H9 (cell line): ENCODE results near the gene SELENOV. TPM values are rescaled to one million over a fixed set of nuclear protein-coding genes. Genes with fewer than 3 reads are reported as not detected.

Source experiments
- DNase-seq: peaks from one replicate; pipeline ENCODE4 v3.0.0-alpha.2; 2017
- H2AFZ ChIP-seq: one replicate; pipeline ENCODE4 v1.6.1; 2013; ENCODE audit warnings: mild to moderate bottlenecking, low read length, control low read depth, moderate library complexity
- H2AK5ac ChIP-seq: 2 replicates; pipeline ENCODE4 v1.6.1; 2013; ENCODE audit warnings: low read length, control low read depth, mixed read lengths; ENCODE audit not compliant: insufficient read length
- H2BK120ac ChIP-seq: one replicate; pipeline ENCODE4 v1.6.1; 2013; ENCODE audit warnings: low read depth, mild to moderate bottlenecking, low read length, control low read depth, inconsistent platforms; ENCODE audit not compliant: poor library complexity, severe bottlenecking
- H2BK12ac ChIP-seq: 2 replicates; pipeline ENCODE4 v1.6.1; 2013; ENCODE audit warnings: low read length, control low read depth, mixed read lengths, low read depth; ENCODE audit not compliant: insufficient read length
- H2BK15ac ChIP-seq: 2 replicates; pipeline ENCODE4 v1.6.1; 2013; ENCODE audit warnings: low read depth, low read length, control low read depth
- H2BK20ac ChIP-seq: one replicate; pipeline ENCODE4 v1.6.1; 2013; ENCODE audit warnings: low read depth, mild to moderate bottlenecking, low read length, control low read depth, inconsistent platforms; ENCODE audit not compliant: poor library complexity, severe bottlenecking
- H2BK5ac ChIP-seq: 2 replicates; pipeline ENCODE4 v1.6.1; 2013; ENCODE audit warnings: low read length, control low read depth, mixed read lengths; ENCODE audit not compliant: insufficient read length
- H3K14ac ChIP-seq: 2 replicates; pipeline ENCODE4 v1.6.1; 2013; ENCODE audit warnings: low read length, control low read depth; ENCODE audit not compliant: insufficient read depth
- H3K18ac ChIP-seq: 2 replicates; pipeline ENCODE4 v1.6.1; 2013; ENCODE audit warnings: low read depth, mild to moderate bottlenecking, mixed read lengths, low read length, control low read depth; ENCODE audit not compliant: insufficient read length
- H3K23ac ChIP-seq: 2 replicates; pipeline ENCODE4 v1.6.1; 2013; ENCODE audit warnings: low read length, control low read depth, mixed read lengths, low read depth; ENCODE audit not compliant: insufficient read length
- H3K23me2 ChIP-seq: 2 replicates; pipeline ENCODE4 v1.6.1; 2013; ENCODE audit warnings: low read depth, mild to moderate bottlenecking, mixed read lengths, low read length, control low read depth; ENCODE audit not compliant: insufficient read length, poor library complexity, severe bottlenecking
- H3K27ac ChIP-seq: 2 replicates; pipeline ENCODE4 v1.5.1; 2013; ENCODE audit warnings: low read length, control low read depth, mixed read lengths, low read depth; ENCODE audit not compliant: insufficient read length
- H3K27me3 ChIP-seq: 2 replicates; pipeline ENCODE4 v1.6.1; 2013; ENCODE audit warnings: low read length, control low read depth, inconsistent platforms; ENCODE audit not compliant: insufficient read depth
- H3K4ac ChIP-seq: 2 replicates; pipeline ENCODE4 v1.6.1; 2013; ENCODE audit warnings: low read depth, mild to moderate bottlenecking, control low read depth, inconsistent platforms, low read length, moderate library complexity
- H3K4me1 ChIP-seq: 2 replicates; pipeline ENCODE4 v1.6.1; 2013; ENCODE audit warnings: low read length, control low read depth, inconsistent platforms; ENCODE audit not compliant: insufficient read depth
- H3K4me2 ChIP-seq: 2 replicates; pipeline ENCODE4 v1.6.1; 2013; ENCODE audit warnings: low read length, control low read depth, mixed read lengths; ENCODE audit not compliant: insufficient read length, insufficient read depth
- H3K56ac ChIP-seq: 2 replicates; pipeline ENCODE4 v1.6.1; 2013; ENCODE audit warnings: low read depth, mild to moderate bottlenecking, mixed read lengths, low read length, control low read depth; ENCODE audit not compliant: insufficient read length
- H3K79me1 ChIP-seq: 2 replicates; pipeline ENCODE4 v1.6.1; 2013; ENCODE audit warnings: low read depth, mild to moderate bottlenecking, moderate library complexity, low read length, control low read depth, inconsistent platforms; ENCODE audit not compliant: insufficient read depth, poor library complexity, severe bottlenecking
- H3K79me2 ChIP-seq: 2 replicates; pipeline ENCODE4 v1.6.1; 2013; ENCODE audit warnings: low read length, control low read depth, inconsistent platforms; ENCODE audit not compliant: insufficient read depth
- H3K9ac ChIP-seq: 2 replicates; pipeline ENCODE4 v1.6.1; 2013; ENCODE audit warnings: low read length, control low read depth, mixed read lengths; ENCODE audit not compliant: insufficient read length; ENCODE audit errors: extremely low read depth
- H3K9me3 ChIP-seq: one replicate; pipeline ENCODE4 v1.6.1; 2013; ENCODE audit warnings: low read depth, low read length, inconsistent platforms; ENCODE audit not compliant: control insufficient read depth
- H3T11ph ChIP-seq: one replicate; pipeline ENCODE4 v1.6.1; 2013; ENCODE audit warnings: mild to moderate bottlenecking, low read length, control low read depth, inconsistent platforms
- H4K20me1 ChIP-seq: one replicate; pipeline ENCODE4 v1.6.1; 2013; ENCODE audit not compliant: control insufficient read depth, insufficient read length, insufficient read depth
- H4K5ac ChIP-seq: 2 replicates; pipeline ENCODE4 v1.6.1; 2013; ENCODE audit warnings: low read depth, mild to moderate bottlenecking, mixed read lengths, low read length, control low read depth; ENCODE audit not compliant: insufficient read length
- H4K8ac ChIP-seq: replicated peaks from 2 replicates; pipeline ENCODE4 v1.6.1; 2013; ENCODE audit warnings: low read length, control low read depth, mixed read lengths, low read depth; ENCODE audit not compliant: insufficient read length
- H4K91ac ChIP-seq: 2 replicates; pipeline ENCODE4 v1.6.1; 2013; ENCODE audit warnings: low read depth, mild to moderate bottlenecking, moderate library complexity, mixed read lengths, low read length, control low read depth; ENCODE audit not compliant: insufficient read length
- H3K27ac Mint-ChIP-seq, 3 experiments: 2 replicates in 2 of 3; 3 replicates in 1 of 3; pipeline ENCODE4 v1.8.0; 2020 to 2021; ENCODE audit warnings: mixed read lengths in 3 of 3, mild to moderate bottlenecking in 1 of 3, moderate library complexity in 1 of 3
- H3K27me3 Mint-ChIP-seq: 2 replicates; pipeline ENCODE4 v1.8.0; 2021; ENCODE audit warnings: low read depth, mild to moderate bottlenecking, moderate library complexity, mixed read lengths
- H3K36me3 Mint-ChIP-seq, 3 experiments: 2 replicates in 2 of 3; 3 replicates in 1 of 3; pipeline ENCODE4 v1.8.0; 2020 to 2021; ENCODE audit warnings: low read depth in 3 of 3, mixed read lengths in 3 of 3; ENCODE audit not compliant: insufficient read depth in 1 of 3
- H3K4me1 Mint-ChIP-seq, 2 experiments: 2 replicates each; pipeline ENCODE4 v1.8.0; 2020; ENCODE audit warnings: mixed read lengths in 2 of 2
- H3K4me3 Mint-ChIP-seq, 2 experiments: 2 replicates in 1 of 2; 3 replicates in 1 of 2; pipeline ENCODE4 v1.8.0; 2020 to 2021; ENCODE audit warnings: mild to moderate bottlenecking in 2 of 2, mixed read lengths in 2 of 2, moderate library complexity in 1 of 2
- H3K9me3 Mint-ChIP-seq, 2 experiments: 2 replicates in 1 of 2; 3 replicates in 1 of 2; pipeline ENCODE4 v1.8.0; 2020; ENCODE audit warnings: mild to moderate bottlenecking in 2 of 2, mixed read lengths in 2 of 2, moderate library complexity in 1 of 2
- WGBS: extraction: QIAGEN DNeasy Blood & Tissue Kit; methylation state at CpG from one replicate; pipeline ENCODE4 v1.1.7; 2013; ENCODE audit warnings: missing lambda C conversion rate, low lambda C conversion rate, mixed read lengths; ENCODE audit not compliant: insufficient read length; ENCODE audit errors: extremely low coverage; 5-methylcytosine and 5-hydroxymethylcytosine counted together
- total RNA-seq: library from RNA; stranded (reverse); gene quantifications from 2 replicates; pipeline ENCODE4 v1.2.1, GENCODE V29; 2021
- TF ChIP-seq, protein P1 (sequence below): fragments of 200-600 bp; sonication (generic); conservative IDR thresholded peaks from 3 replicates; pipeline ENCODE4 v1.8.0; 2021; ENCODE audit warnings: antibody characterized with exemption, mild to moderate bottlenecking

The SELENOV gene
- total RNA-seq, 1 experiment from 2014 or later, result 6.9 TPM

DNA sequence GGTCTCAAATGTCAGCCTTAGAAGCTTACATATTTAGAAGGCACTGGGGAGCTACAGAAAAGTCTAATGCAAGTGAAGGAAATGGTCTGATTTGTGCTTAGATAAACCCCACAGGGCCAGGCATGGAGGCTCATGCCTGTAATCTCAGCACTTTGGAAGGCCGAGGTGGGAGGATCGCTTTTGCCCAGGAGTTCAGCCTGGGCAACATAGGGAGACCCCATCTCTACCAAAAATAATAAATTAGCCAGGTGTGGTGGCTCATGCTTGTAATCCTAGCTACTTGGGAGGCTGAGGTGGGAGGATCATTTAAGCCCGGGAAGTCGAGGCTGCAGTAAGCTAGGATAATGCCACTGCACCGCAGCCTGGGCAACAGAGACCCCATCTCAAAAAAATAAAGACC, 18.9 kb upstream of the SELENOV start:
- no peak overlapping the region for H3K4me2 ChIP-seq
- no peak overlapping the region for H4K8ac ChIP-seq
- TF ChIP-seq, protein P1, sequence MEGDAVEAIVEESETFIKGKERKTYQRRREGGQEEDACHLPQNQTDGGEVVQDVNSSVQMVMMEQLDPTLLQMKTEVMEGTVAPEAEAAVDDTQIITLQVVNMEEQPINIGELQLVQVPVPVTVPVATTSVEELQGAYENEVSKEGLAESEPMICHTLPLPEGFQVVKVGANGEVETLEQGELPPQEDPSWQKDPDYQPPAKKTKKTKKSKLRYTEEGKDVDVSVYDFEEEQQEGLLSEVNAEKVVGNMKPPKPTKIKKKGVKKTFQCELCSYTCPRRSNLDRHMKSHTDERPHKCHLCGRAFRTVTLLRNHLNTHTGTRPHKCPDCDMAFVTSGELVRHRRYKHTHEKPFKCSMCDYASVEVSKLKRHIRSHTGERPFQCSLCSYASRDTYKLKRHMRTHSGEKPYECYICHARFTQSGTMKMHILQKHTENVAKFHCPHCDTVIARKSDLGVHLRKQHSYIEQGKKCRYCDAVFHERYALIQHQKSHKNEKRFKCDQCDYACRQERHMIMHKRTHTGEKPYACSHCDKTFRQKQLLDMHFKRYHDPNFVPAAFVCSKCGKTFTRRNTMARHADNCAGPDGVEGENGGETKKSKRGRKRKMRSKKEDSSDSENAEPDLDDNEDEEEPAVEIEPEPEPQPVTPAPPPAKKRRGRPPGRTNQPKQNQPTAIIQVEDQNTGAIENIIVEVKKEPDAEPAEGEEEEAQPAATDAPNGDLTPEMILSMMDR, result no peak
- H3K79me1 ChIP-seq, result no peaks in the 10 kb centered on the region
- Mint-ChIP-seq H3K36me3 (peaks cover 0 to 10% (median 9%) of the 10 kb centered on the region in 3 experiments; a peak in 4 of 7 replicates), H3K4me3 (no peak overlapping the region), H3K27me3 (peaks cover 47% of the 10 kb centered on the region), H3K4me1 (peaks cover 12 to 24% of the 10 kb centered on the region in 2 experiments), H3K9me3 (peaks cover 0 to 5% of the 10 kb centered on the region in 2 experiments; a peak in 3 of 5 replicates), H3K27ac (no peak overlapping the region)
- H3K23ac ChIP-seq, result no peak overlapping the region
- no peak overlapping the region for H3K56ac ChIP-seq
- H3K9me3 ChIP-seq, result no peaks in the 10 kb centered on the region
- no peak overlapping the region for H4K91ac ChIP-seq
- peaks cover 8% of the 10 kb centered on the region; the same call in 1 of the 2 replicates for H3K27me3 ChIP-seq
- no peak overlapping the region for H4K5ac ChIP-seq
- H2BK15ac ChIP-seq, result no peak overlapping the region
- no peak overlapping the region for H2AK5ac ChIP-seq
- no peak overlapping the region for H3K18ac ChIP-seq
- no peaks in the 10 kb centered on the region for H4K20me1 ChIP-seq
- no peak overlapping the region for H3T11ph ChIP-seq
- no peak for DNase-seq
- no peak overlapping the region for H3K4ac ChIP-seq
- WGBS, result no CpG with 5 or more reads among the region's 5 CpGs
- no peak overlapping the region for H2BK12ac ChIP-seq
- peaks cover 10% of the 10 kb centered on the region for H3K23me2 ChIP-seq
- H2BK5ac ChIP-seq, result no peak overlapping the region
- no peak overlapping the region for H3K14ac ChIP-seq
- no peak overlapping the region for H3K9ac ChIP-seq
- H2AFZ ChIP-seq, result no peak overlapping the region
- H3K79me2 ChIP-seq, result no peaks in the 10 kb centered on the region
- H2BK20ac ChIP-seq, result no peak overlapping the region
- no peaks in the 10 kb centered on the region for H3K4me1 ChIP-seq
- no peak overlapping the region for H3K27ac ChIP-seq
- no peak overlapping the region for H2BK120ac ChIP-seq
